Globus pallidus (tissue), 1 donor: ENCODE results near the gene RPL36A.

Experiments
- DNase-seq: peaks from one replicate; pipeline ENCODE4 v3.0.0-alpha.2; 2015; ENCODE audit warnings: low spot score

Gene RPL36A

GRCh38 chrX:101390664-101391525, at the start of gene RPL36A:
Gene RPL36A, plus strand, starts transcription at chrX:101391011. Its CDS starts 33 bp downstream, at chrX:101391044.
- DNase-seq: peak; percentile 82

- peak; percentile 0 for DNase-seq
Observed at GRCh38 chrX:101347859-101348451, 42.9 kb upstream of the RPL36A start.

GRCh38 chrX:101348452-101349192, 42.2 kb upstream of the RPL36A start, which contains the start of gene TIMM8A:
Gene TIMM8A, minus strand, starts transcription at chrX:101348742. Its CDS starts 78 bp downstream, at chrX:101348664.
- peak; percentile 52 for DNase-seq

DNA sequence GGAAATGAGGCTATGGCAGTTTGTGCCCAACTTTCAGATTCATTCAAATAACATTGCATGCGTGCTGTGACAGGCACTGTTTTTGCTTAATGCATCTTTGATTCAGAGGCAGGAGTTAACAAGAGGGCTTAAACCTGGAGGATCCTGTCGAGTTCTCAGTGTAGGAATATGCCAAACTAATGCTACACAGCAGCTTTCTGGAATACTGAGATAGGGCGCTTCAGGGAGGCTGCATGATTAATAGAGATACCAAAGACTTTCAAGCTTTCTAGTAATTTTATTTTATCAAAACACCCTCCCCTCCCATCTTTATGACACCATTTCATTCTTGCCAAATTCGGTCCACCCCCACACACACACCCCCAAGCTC, 41.6 kb upstream of the RPL36A start:
- no peak for DNase-seq

DNA sequence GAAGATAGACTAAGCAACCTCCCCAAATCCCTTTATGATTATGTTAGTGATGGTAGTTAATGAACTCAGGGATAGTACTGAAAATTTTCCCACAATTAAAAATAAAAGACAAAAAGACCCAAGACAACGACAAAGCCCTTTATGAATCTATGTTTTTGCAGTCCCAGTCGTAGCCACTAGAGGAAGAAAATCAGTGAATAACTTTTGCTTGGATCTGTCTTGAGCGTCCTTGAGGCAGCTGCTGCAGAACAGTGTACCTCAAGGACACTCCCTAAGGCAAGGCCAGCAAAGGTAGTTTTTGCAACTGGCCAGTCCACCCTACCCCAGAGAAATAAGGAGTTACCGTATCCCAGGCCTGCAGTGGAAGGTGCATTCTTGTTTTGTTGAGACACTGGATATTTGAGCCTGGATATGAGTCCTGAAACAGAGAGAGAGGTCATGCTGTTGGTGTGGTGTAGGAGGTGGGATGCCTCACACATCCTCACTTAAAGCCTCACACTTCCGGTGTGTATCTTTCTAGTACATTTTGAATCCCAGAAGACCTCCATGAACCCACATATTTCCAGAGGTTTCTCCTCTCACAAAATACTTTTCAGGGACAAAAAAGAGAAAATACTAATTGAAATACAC, 33.5 kb upstream of the RPL36A start:
- DNase-seq: no peak

DNA sequence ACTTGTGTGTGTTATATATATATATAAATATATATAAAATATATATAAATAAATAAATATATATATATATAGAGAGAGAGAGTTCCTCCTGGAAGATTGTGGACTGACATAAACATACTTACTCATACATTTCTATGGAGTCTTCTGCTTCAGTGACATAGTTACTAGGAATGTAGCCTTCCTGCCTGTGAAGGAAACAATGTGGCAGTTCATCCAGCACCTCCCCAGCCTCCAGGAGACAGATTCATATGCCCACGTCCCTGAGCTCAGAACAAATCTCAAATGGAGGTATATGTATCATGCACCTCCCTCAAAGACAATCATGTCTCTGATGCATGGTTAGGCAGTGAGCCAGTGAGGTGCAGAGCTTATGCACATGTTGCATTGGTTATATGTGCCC, 30.8 kb upstream of the RPL36A start:
- no peak for DNase-seq

GRCh38 chrX:101360390-101360789, 30.4 kb upstream of the RPL36A start:
- no peak for DNase-seq

DNA sequence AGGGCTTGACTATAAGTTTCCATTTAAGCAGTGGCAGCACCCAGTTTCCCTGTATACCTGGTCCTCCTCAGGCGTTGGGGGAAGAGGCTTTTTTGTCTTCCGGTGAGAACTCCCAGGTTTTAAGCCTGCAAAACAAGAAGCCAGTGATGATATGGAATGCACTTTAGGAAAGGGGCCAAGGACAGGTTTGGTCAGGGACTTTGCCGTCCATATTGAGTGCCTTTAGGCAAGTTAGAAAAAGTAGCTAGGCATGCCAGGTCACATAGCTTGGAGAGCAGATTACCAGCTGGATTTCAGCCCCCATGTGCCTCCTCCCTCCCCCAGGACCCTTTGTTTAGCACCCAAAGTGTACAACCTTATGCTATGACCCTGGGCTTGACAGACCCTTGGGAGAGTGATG, 28.7 kb upstream of the RPL36A start:
- DNase-seq: no peak

- DNase-seq: no peak
Observed at GRCh38 chrX:101362757-101363156, 28.1 kb upstream of the RPL36A start.

DNA sequence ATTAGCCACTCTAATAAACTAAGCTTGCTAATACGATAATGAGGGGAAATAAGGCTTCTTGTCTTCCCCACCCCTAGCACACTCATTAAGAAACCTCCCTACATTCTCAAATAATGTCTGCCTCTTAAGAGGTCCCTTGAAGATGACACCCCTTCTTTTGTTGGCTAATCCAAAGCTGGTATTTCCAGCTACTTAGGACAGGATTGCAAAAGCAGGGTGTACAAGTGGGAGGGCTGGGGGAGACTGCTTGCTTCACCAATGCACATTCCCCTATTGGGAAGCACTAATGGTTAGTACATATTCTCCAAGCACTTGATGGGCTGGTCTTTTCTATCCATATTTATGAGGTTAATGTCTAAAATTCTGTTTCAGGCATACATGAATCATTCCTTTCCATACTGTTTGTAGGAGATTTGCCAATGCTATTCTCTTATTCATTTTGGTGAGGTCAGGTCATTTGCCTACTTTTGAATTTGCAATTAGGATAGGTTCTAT, 25.5 kb upstream of the RPL36A start:
- no peak for DNase-seq

DNA sequence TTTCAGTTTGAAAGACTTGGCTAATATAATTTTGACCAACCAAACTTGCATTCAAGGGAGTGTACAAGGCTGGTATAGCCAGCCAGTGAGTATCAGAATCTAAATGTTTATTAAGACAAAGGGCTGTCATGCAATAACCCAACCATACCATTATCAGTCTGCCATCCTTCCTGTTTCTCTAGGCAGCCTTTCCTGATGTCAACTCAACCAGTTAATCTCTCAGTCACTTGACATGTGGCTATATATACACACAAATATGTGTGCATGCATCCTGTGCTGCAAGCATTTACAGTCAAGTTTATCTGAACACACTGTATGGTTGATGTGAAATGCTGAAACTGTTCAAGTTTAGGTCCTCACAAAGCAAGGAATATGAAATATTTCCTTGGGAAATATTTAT, 22.0 kb upstream of the RPL36A start:
- no peak for DNase-seq

DNA sequence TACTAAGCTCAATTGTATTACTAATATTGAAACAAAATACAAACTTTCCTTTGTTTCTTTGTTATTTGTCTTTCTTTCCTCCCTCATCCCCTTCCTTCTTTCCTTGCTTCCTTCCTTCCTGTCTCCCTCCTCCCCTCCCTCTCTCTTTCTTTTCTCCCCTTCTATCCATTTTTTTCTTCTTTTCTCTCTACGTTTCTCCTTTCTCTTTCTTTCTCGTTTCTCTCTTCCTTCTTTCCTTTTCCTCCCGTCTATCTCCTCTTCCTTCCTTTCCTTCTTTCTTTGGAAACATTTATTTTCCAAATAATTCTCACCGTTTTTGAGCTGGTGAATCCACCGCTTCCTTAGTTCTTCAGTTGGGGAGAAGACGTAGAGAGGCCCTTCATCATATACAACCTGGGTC, 21.1 kb upstream of the RPL36A start:
- no peak for DNase-seq

DNA sequence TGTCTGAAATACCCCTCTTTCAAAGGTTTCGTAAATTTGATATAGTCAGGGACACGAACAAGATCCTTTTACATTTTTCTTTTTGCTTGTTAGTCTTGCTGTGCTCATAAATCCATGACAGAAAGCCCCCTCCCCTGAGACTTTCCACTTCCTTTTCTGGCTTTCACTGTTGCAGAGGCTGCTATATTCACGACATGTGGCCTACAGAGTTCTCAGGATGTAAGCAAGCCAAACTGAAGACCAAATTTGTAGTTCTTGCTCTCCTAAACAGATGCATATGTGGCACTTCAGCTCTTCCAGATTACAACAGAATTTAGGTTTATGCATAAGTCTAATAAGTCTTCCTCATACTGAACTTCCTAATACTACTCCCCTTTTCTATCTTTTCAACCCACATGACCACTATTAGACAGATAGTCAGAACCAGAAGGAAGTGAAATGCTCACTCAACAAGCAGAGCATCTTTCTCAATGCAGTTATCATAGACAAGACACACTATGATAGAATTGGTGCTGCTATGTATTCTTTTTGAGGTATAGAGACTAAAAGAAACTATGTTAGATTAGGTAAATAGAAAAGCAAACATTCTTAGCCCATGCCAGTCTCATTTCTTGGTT, 19.8 kb upstream of the RPL36A start:
- no peak for DNase-seq

GRCh38 chrX:101377547-101377946, 13.3 kb upstream of the RPL36A start:
- DNase-seq: no peak

- DNase-seq: no peak
Observed at GRCh38 chrX:101383679-101384205, 7.1 kb upstream of the RPL36A start.

DNA sequence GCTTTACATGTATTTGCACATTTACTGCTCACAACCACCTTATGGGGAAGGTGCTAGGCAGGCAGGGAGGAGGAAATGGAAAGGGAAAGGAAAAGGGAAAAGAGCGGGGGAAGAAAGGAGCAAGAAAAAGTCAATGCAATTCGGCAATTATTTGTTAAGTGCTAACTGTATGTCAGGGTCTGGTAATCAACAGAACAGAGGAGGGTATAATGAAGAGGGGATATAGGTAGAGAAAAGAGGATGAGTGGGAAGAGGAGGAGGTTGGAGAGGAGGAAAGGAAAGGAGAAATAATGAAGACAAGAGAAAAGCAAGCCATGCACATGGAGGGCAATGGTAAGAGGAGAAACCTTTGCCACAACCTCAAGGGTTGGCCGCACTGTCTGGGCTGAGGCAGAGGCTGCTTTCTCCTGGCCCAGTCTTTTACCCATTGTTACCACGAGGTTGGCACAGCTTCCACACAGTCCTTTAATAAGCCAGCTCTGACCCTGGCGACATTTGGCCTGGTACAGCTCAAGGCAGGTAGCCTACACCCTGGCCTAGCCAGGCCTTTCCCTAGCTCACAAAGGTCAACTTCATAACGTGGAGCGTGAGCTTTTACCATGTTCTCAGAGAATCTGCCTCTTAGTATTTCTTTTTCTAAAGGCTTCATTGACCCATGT, 5.7 kb upstream of the RPL36A start:
- no peak for DNase-seq

- DNase-seq: peak; percentile 24
Observed at GRCh38 chrX:101385795-101386541, 4.8 kb upstream of the RPL36A start, which contains the start of gene BTK. Gene BTK, minus strand, starts transcription at chrX:101386191. Its CDS starts 10,907 bp downstream, at chrX:101375284.

- no peak for DNase-seq
Observed at GRCh38 chrX:101386542-101386885, 4.3 kb upstream of the RPL36A start.

DNA sequence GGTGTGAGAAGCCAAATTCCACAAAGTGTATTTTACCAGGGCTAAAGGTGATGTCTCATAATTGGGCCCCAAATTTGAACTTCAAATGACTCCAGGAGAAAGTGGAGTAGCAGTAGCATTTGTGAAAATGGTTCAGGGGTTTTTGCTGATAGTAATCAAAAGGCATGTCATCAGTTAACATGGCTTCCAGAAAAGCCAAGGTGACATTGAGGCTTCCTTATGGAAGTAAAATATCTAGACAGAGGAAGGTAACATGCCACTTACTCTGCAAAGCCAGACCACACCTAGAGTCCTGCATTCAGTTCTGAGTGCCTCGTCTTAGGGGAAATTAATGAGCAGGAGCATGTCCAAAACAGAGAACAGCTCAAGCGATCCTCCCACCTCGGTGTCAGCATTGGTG, 2.2 kb upstream of the RPL36A start:
- no peak for DNase-seq

- no peak for DNase-seq
Observed at GRCh38 chrX:101391831-101392230, 1.0 kb downstream of the RPL36A start.
